IMR-90 (cell line): Measurements from ENCODE around the gene ZNF280A. TPM values are rescaled to one million over a fixed set of nuclear protein-coding genes. Genes with fewer than 3 reads are reported as not detected.

Experiments used
- ATAC-seq: fragments of 200-7000 bp; cut with Tn5 transposase; 2 replicates; pipeline ENCODE4 v1.9.1; 2020; ENCODE audit warnings: low read depth, mild to moderate bottlenecking, moderate library complexity
- BruUV-seq: library from RNA; stranded (reverse); fragments of 400-500 nt; replicated peaks from 2 replicates; lab custom pipeline; 2021; lab: Mats Ljungman, UMichigan
- CTCF ChIA-PET: fragments of 300-600 bp; formaldehyde crosslinking; extraction: SDS; loops from one replicate; lab custom pipeline; 2021; ENCODE audit warnings: antibody characterized with exemption; lab: Yijun Ruan, JAX
- POLR2A ChIA-PET: fragments of 300-600 bp; sonication (Branson Sonifier 250); formaldehyde crosslinking; loops from one replicate; lab custom pipeline; 2022; ENCODE audit warnings: antibody characterized with exemption; ENCODE audit not compliant: unreplicated experiment; lab: Charles Lee
- DNase-seq: peaks from one replicate; pipeline ENCODE4 v3.0.0; 2013
- H2AFZ ChIP-seq: replicated peaks from 2 replicates; pipeline ENCODE3; 2013; ENCODE audit warnings: low read length, mild to moderate bottlenecking; ENCODE audit not compliant: poor library complexity
- H2AK5ac ChIP-seq: 2 replicates; pipeline ENCODE4 v1.6.1; 2013; ENCODE audit warnings: low read depth, low read length, inconsistent platforms
- H2AK9ac ChIP-seq: replicated peaks from 2 replicates; pipeline ENCODE3; 2013; ENCODE audit warnings: mild to moderate bottlenecking, low read depth, low read length, moderate library complexity; ENCODE audit not compliant: poor library complexity
- H2BK120ac ChIP-seq: 2 replicates; pipeline ENCODE4 v1.6.1; 2013; ENCODE audit warnings: low read depth, low read length, inconsistent platforms
- H2BK15ac ChIP-seq: 3 replicates; pipeline ENCODE4 v1.6.1; 2013; ENCODE audit warnings: low read depth, low read length, inconsistent platforms
- H2BK20ac ChIP-seq: 2 replicates; pipeline ENCODE4 v1.6.1; 2013; ENCODE audit warnings: low read depth, mild to moderate bottlenecking, inconsistent platforms, low read length, moderate library complexity
- H2BK5ac ChIP-seq: 2 replicates; pipeline ENCODE4 v1.6.1; 2013; ENCODE audit warnings: mild to moderate bottlenecking, low read depth, low read length, inconsistent platforms; ENCODE audit not compliant: poor library complexity, severe bottlenecking
- H3K14ac ChIP-seq: replicated peaks from 2 replicates; pipeline ENCODE4 v1.6.1; 2013; ENCODE audit warnings: low read depth, low read length, inconsistent platforms
- H3K18ac ChIP-seq: 2 replicates; pipeline ENCODE4 v1.6.1; 2013; ENCODE audit warnings: low read depth, low read length, control low read depth
- H3K23ac ChIP-seq: 2 replicates; pipeline ENCODE4 v1.6.1; 2013; ENCODE audit warnings: low read depth, low read length, inconsistent platforms
- H3K27ac ChIP-seq: 2 replicates; pipeline ENCODE4 v1.5.1; 2013; ENCODE audit warnings: mild to moderate bottlenecking, control low read depth, low read length; ENCODE audit not compliant: insufficient read depth
- H3K27me3 ChIP-seq: 2 replicates; pipeline ENCODE4 v1.6.1; 2013; ENCODE audit warnings: low read length; ENCODE audit not compliant: control insufficient read depth, insufficient read depth
- H3K36me3 ChIP-seq: 2 replicates; pipeline ENCODE4 v1.6.1; 2013; ENCODE audit warnings: low read length, mixed read lengths; ENCODE audit not compliant: control insufficient read depth, insufficient read depth
- H3K4ac ChIP-seq: 2 replicates; pipeline ENCODE4 v1.6.1; 2013; ENCODE audit warnings: low read depth, low read length, inconsistent platforms
- H3K4me1 ChIP-seq: 2 replicates; pipeline ENCODE4 v1.6.1; 2013; ENCODE audit warnings: low read length, mixed read lengths; ENCODE audit not compliant: control insufficient read depth, insufficient read depth
- H3K4me2 ChIP-seq: 2 replicates; pipeline ENCODE4 v1.6.1; 2013; ENCODE audit warnings: low read depth, mild to moderate bottlenecking, control low read depth, low read length, moderate library complexity
- H3K4me3 ChIP-seq: 2 replicates; pipeline ENCODE4 v1.5.1; 2013; ENCODE audit warnings: low read depth, mild to moderate bottlenecking, control low read depth, low read length, moderate library complexity; ENCODE audit not compliant: insufficient read depth
- H3K56ac ChIP-seq: 2 replicates; pipeline ENCODE4 v1.6.1; 2013; ENCODE audit warnings: low read length, inconsistent platforms; ENCODE audit not compliant: insufficient read depth; ENCODE audit errors: extremely low read depth
- H3K79me1 ChIP-seq, 2 experiments: 2 replicates each; pipeline ENCODE4 v1.6.1; 2013; ENCODE audit warnings: low read length in 2 of 2, inconsistent platforms in 1 of 2, low read depth in 1 of 2
- H3K9ac ChIP-seq: 2 replicates; pipeline ENCODE4 v1.6.1; 2013; ENCODE audit warnings: low read depth, low read length, control low read depth
- H3K9me1 ChIP-seq: 2 replicates; pipeline ENCODE4 v1.6.1; 2013; ENCODE audit warnings: low read length, inconsistent platforms; ENCODE audit not compliant: insufficient read depth
- H3K9me3 ChIP-seq: 2 replicates; pipeline ENCODE4 v1.6.1; 2013; ENCODE audit warnings: low read length; ENCODE audit not compliant: control insufficient read depth, insufficient read depth
- H4K20me1 ChIP-seq: 2 replicates; pipeline ENCODE4 v1.6.1; 2013; ENCODE audit warnings: low read length, inconsistent platforms; ENCODE audit not compliant: insufficient read depth
- H4K5ac ChIP-seq: 2 replicates; pipeline ENCODE4 v1.6.1; 2013; ENCODE audit warnings: mild to moderate bottlenecking, low read depth, low read length, control low read depth
- H4K8ac ChIP-seq, 2 experiments: 2 replicates each; pipeline ENCODE4 v1.6.1; 2013; ENCODE audit warnings: low read depth in 2 of 2, low read length in 2 of 2, control low read depth in 1 of 2, inconsistent platforms in 1 of 2
- H4K91ac ChIP-seq: 2 replicates; pipeline ENCODE4 v1.6.1; 2013; ENCODE audit warnings: low read depth, low read length, inconsistent platforms; ENCODE audit not compliant: insufficient read depth
- CTCF ChIP-seq: conservative IDR thresholded peaks from 2 replicates; pipeline ENCODE4 v1.5.1; 2012; ENCODE audit warnings: mild to moderate bottlenecking, low read depth, low read length, improper control_type of control experiment
- ELK1 ChIP-seq: fragments of 150-350 bp; IDR thresholded peaks from 2 replicates; pipeline ENCODE4 v1.6.1; 2016; ENCODE audit warnings: low read depth, mild to moderate bottlenecking, low read length, moderate library complexity, borderline replicate concordance
- MAFK ChIP-seq: IDR thresholded peaks from 2 replicates; pipeline ENCODE4 v1.6.1; 2012; ENCODE audit warnings: low read depth, low read length, improper control_type of control experiment
- MAZ ChIP-seq: IDR thresholded peaks from 2 replicates; pipeline ENCODE4 v1.6.1; 2012; ENCODE audit warnings: low read depth, mild to moderate bottlenecking, low read length, improper control_type of control experiment, moderate library complexity, borderline replicate concordance
- MXI1 ChIP-seq: IDR thresholded peaks from 2 replicates; pipeline ENCODE4 v1.6.1; 2012; ENCODE audit warnings: low read depth, mild to moderate bottlenecking, low read length, moderate library complexity, borderline replicate concordance
- RCOR1 ChIP-seq: IDR thresholded peaks from 2 replicates; pipeline ENCODE4 v1.6.1; 2012; ENCODE audit warnings: mild to moderate bottlenecking, low read length, improper control_type of control experiment; ENCODE audit not compliant: insufficient replicate concordance
- SMC3 ChIP-seq: fragments of 150-350 bp; IDR thresholded peaks from 2 replicates; pipeline ENCODE4 v1.6.1; 2016; ENCODE audit warnings: low read depth, mild to moderate bottlenecking, antibody characterized with exemption, low read length, moderate library complexity
- USF2 ChIP-seq: fragments of 150-350 bp; IDR thresholded peaks from 2 replicates; pipeline ENCODE4 v1.6.1; 2017; ENCODE audit warnings: mild to moderate bottlenecking, antibody characterized with exemption, low read length, low read depth
- WGBS, 2 experiments: methylation state at CpG; one replicate each; pipeline versions ENCODE4 v1.1.5 to v1.1.7; 2013; ENCODE audit warnings: missing lambda C conversion rate in 2 of 2; ENCODE audit not compliant: insufficient read length in 1 of 2; ENCODE audit errors: extremely low coverage in 2 of 2; 5-methylcytosine and 5-hydroxymethylcytosine counted together
- dilution Hi-C: fragments of 300-500 bp; cut with HindIII; formaldehyde crosslinking; loops from one replicate; pipeline ENCODE4 v1.14.3; 2018; ENCODE audit warnings: low sequenced_read_pairs; ENCODE audit not compliant: unreplicated experiment
- in situ Hi-C: fragments of 300-500 bp; cut with MboI; formaldehyde crosslinking; loops from 3 replicates; pipeline ENCODE4 v1.14.3; 2019; ENCODE audit warnings: low sequenced_read_pairs, inconsistent platforms, mixed read lengths
- intact Hi-C: fragments of 100-400 bp; cut with micrococcal nuclease; formaldehyde crosslinking; loops from 2 replicates; pipeline ENCODE4 v1.10.0; 2022
- polyA plus RNA-seq, 3 experiments: library from polyadenylated mRNA; depleted of rRNA; stranded (reverse); fragments of >200 nt; gene quantifications; 2 replicates each; pipeline ENCODE4 v1.2.3, GENCODE V29; 2012; ENCODE audit warnings: low replicate concordance in 1 of 3
- total RNA-seq: library from RNA; depleted of rRNA; stranded (reverse); fragments of >200 nt; gene quantifications from 2 replicates; pipeline ENCODE4 v1.2.3, GENCODE V29; 2012

Gene ZNF280A
- total and polyA plus RNA-seq, 2 of the 4 experiments (the other 2 are of a cell fraction), result not detected

- DNase-seq, result no peak
These were observed 27.7 kb upstream of the ZNF280A start for GRCh38 chr22:22547692-22548300.

More at GRCh38 chr22:22547692-22548300, 27.7 kb upstream of the ZNF280A start:
- WGBS, 2 experiments, result 71% methylated on average over 1 of the region's 3 CpGs; no CpG with 5 or more reads in 1 of the 2 experiments
- Histone ChIP-seq H4K8ac (no peak overlapping the region), H3K14ac (no peak overlapping the region), H3K4me3 (no peak overlapping the region), H3K9me1 (no peaks in the 10 kb centered on the region), H2BK15ac (no peak overlapping the region), H3K79me1 (no peaks in the 10 kb centered on the region), H2BK20ac (no peak overlapping the region), H3K9ac (no peak overlapping the region), H2AK5ac (no peak overlapping the region), H3K4me2 (no peak overlapping the region), H3K56ac (no peak overlapping the region), H3K27ac (no peak overlapping the region), H4K5ac (no peak overlapping the region), H4K20me1 (no peaks in the 10 kb centered on the region), H4K91ac (no peak overlapping the region), H2BK5ac (no peak overlapping the region), H3K4me1 (no peaks in the 10 kb centered on the region), H3K9me3 (no peaks in the 10 kb centered on the region), H2BK120ac (no peak overlapping the region), H3K4ac (no peak overlapping the region), H3K27me3 (peaks cover 17% of the 10 kb centered on the region), H3K36me3 (no peaks in the 10 kb centered on the region), H3K23ac (no peak overlapping the region), H3K18ac (no peak overlapping the region), H2AK9ac (no peak overlapping the region), H2AFZ (no peak overlapping the region)
- intact Hi-C loops (no loop called here), in situ Hi-C loops (no loop called here), dilution Hi-C loops (no loop called here)
- CTCF ChIA-PET, result no interaction called here
- no peak for ATAC-seq
- TF ChIP-seq ELK1 (no peak), SMC3 (no peak), MAFK (no peak), MXI1 (no peak), CTCF (no peak), RCOR1 (no peak), MAZ (no peak), USF2 (no peak)
- no TSS peak for BruUV-seq
- POLR2A ChIA-PET, result no interaction called here
